GM12878 (cell line): ENCODE data around the gene TMC2.

Experiments
- CTCF ChIP-seq, 3 experiments: IDR thresholded peaks in 2 of 3; conservative IDR thresholded peaks in 1 of 3; 2 replicates each; pipeline ENCODE4 v1.5.1; 2011; ENCODE audit warnings: low read depth in 3 of 3, low read length in 3 of 3, mild to moderate bottlenecking in 3 of 3, control low read depth in 2 of 3, moderate library complexity in 2 of 3, inconsistent platforms in 1 of 3, mixed read lengths in 1 of 3; ENCODE audit not compliant: control insufficient read depth in 2 of 3, insufficient read depth in 1 of 3; ENCODE audit errors: extremely low read depth in 1 of 3
- IRF5 ChIP-seq: fragments of 450-650 bp; IDR thresholded peaks from 2 replicates; pipeline ENCODE4 v1.6.1; 2017; ENCODE audit warnings: borderline replicate concordance
- ZNF274 ChIP-seq: IDR thresholded peaks from one replicate; pipeline ENCODE4 v1.8.0; 2011; ENCODE audit not compliant: insufficient read length, insufficient read depth

GRCh38 chr20:2509468-2509781 is 26.9 kb upstream of the TMC2 start:
- TF ChIP-seq CTCF (IDR thresholded peaks at IDR 0.05 in 2 of 3, conservative IDR thresholded peaks at IDR 0.05 in 1 of 3; ENCODE audit: control insufficient read depth in 2 of 3, extremely low read depth in 1 of 3, insufficient read depth in 1 of 3, low read depth in 3 of 3, low read length in 3 of 3) (no peak), ZNF274 (no peak), IRF5 (no peak)
